Stomach (tissue), 4 donors: ENCODE measurements around the gene PLEKHD1.

Experiments
- CTCF ChIP-seq, 7 experiments: fragments of 450-650 bp in 4 of 7; fragments of 200-600 bp in 3 of 7; sonication (generic) in 3 of 7; IDR thresholded peaks; one replicate each; pipeline ENCODE4 v1.5.1; 2016 to 2019; ENCODE audit warnings: antibody characterized with exemption in 7 of 7, control low read depth in 2 of 7, mild to moderate bottlenecking in 1 of 7
- POLR2A ChIP-seq, 4 donors: fragments of 450-650 bp; IDR thresholded peaks; one replicate each; pipeline ENCODE4 v1.6.1; 2016; ENCODE audit warnings: antibody characterized with exemption in 4 of 4, control low read depth in 2 of 4, mild to moderate bottlenecking in 1 of 4, moderate library complexity in 1 of 4
- POLR2AphosphoS5 ChIP-seq, 3 donors: sonication (generic); formaldehyde crosslinking; IDR thresholded peaks; one replicate each; pipeline ENCODE4 v1.6.1; 2016; ENCODE audit warnings: antibody characterized with exemption in 3 of 3

DNA sequence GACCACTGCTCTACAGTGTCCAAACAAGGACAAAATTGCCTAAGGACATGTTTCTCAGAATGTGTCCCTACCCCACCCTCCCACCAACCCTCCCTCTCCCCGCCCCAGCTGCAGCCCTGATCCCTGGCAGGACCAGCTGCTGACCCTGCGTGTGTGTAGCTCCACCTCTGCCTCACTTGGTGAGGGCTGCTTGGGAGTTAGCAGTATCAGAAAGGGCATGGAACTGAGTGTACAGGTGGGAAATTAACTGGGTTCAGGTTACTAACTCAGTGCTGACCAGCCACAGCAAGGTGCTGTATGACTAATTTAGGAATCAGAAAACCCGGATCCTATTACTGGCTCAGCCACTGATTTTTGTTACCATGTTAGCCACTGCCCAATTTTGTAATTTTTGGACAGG is 11.3 kb upstream of the PLEKHD1 start:
- TF ChIP-seq CTCF (IDR thresholded peaks at IDR 0.05) (no peak), POLR2AphosphoS5 (IDR thresholded peaks at IDR 0.05) (no peak), POLR2A (IDR thresholded peaks at IDR 0.05) (no peak)
